ENCODE measurements around the gene VAMP1.
"Not testable (repeated sequence)": the region's sequence is repeated elsewhere in the genome, so short reads cannot be mapped to it uniquely, and the experiment has no call there.

VAMP1 gene

GRCh38 chr12:6469609-6470374, 685 bp downstream of the VAMP1 start:
- DNase-seq (ENCODE audit: low read depth) = no peak

DNA sequence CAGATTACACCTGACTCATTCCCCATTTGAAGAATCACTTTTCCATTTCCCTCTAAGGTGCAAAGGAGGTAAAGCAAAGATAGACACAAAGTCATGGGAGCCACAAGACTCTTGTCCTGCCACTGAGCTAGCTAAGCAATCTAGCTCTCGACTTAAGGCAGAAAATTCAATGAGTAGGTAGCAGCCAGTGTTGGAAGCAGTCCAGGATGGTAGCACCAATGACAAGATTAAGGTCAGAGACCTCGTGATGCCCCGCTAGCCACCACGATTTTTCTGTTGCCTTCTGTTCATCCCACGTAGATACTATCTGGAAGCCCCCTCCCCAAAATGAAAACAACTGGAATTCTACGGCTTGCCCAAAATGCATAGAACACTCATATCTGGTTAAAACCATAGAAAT, 1.4 kb downstream of the VAMP1 start:
- no peak for DNase-seq (ENCODE audit: low read depth)

- no peak for DNase-seq (ENCODE audit: low read depth)
Measured at GRCh38 chr12:6468283-6468575, 2.2 kb downstream of the VAMP1 start.

DNA sequence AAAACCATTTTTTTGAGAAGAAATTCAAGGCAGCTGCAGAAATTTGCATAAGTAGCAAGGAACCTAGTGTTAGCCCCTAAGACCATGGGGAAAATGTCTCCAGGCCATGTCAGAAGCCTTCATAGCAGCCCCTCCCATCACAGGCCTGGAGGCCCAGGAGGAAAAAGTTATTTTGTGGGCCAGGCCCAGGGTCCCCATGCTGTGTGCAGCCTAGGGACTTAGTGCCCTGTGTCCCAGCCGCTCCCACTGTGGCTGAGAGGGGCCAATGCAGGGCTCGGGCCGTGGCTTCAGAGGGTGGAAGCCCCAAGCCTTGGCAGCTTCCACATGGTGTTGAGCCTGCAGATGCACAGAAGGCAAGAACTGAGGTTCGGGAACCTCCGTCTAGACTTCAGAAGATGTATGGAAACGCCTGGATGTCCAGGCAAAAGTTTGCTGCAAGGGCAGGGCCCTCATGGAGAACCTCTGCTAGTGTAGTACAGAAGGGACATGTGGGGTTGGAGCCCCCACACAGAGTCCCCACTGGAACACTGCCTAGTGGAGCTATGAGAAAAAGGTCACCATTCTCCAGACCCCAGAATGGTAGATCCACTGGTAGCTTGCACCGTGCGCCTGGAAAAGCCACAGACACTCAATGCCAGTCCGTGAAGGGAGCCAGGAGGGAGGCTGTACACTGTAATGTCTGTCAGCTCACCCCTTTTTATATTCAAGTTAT, 2.8 kb downstream of the VAMP1 start:
- not testable (repeated sequence) for DNase-seq (ENCODE audit: low read depth)

GRCh38 chr12:6466751-6467150, 3.7 kb downstream of the VAMP1 start:
- not testable (repeated sequence) for DNase-seq (ENCODE audit: low read depth)

GRCh38 chr12:6466184-6466573, 4.3 kb downstream of the VAMP1 start:
- no peak for DNase-seq (ENCODE audit: low read depth)

DNA sequence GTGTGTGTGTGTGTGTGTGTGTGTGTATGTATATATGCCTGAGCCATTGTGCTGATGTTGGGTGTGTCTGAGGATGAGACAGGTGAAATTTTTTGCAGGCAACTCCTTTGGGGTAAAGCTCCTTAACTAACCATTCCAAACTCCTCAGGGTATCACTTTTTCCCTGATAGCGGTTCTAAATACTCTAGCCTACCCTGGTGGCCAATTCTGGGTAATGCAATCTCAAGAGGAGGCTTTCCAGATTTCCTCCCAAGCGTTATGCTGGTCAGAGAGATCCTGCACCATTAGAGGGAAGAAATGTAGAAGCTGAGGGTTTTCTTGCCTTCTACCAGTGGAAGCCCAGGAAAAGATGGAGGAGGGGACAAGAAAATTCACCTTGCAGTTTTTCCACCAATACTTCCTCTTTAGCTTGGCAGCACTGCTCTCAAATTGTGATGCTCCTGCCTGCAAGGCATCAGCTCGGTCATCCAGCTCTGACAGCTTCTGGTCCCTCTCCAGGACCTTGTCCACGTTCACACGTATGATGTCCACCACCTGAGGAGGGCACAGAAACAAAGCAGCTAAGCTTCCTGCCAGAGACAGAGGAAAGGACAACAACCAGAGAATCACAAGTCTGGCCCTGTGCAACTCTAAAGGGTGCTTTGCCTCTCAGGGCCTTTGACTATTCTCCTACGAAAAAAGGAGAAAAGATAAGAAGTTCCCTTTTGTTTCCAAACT, 4.9 kb downstream of the VAMP1 start:
- DNase-seq (ENCODE audit: low read depth) = no peak

- DNase-seq (ENCODE audit: low read depth) = no peak
Measured at GRCh38 chr12:6464531-6464930, 5.9 kb downstream of the VAMP1 start.

- DNase-seq (ENCODE audit: low read depth) = no peak
Measured at GRCh38 chr12:6463858-6464257, 6.6 kb downstream of the VAMP1 start.

- no peak for DNase-seq (ENCODE audit: low read depth)
Measured at GRCh38 chr12:6463216-6463615, 7.3 kb downstream of the VAMP1 start.

DNA sequence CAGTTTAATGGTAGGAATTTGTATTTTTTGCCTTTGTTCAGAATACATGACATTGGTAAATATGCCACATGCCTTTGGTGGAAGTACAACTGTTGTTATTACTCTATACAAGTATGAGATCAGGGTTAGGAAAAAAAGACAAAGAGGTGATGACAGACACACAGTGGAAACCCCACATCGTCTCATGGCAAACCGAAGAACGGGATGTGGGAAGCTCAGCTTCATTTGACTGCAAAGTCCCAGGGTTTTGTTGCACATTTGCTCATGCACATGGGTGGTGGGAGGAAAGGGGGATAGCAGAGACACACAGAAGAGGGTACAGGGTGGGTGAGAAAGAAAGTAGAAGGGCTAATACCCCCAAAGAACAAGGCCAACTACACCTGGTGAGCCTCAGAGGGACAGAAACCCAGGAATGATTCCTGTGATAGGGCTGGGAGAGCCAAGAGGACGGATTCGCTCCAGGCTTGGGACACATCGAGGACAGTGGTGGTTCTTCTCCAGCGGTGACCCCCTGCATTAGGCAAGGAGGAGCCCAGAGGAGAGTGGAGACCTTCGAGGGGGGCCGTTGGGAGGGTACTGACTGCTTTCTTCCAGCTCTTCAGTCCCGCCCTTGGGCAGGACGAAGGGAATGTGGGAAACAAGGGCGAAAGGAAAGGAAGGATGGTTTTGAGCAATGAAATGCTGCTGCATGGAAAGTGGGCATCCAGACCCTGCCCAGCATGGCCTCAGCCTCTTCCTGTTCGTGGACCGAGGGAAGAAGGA, 8.1 kb downstream of the VAMP1 start:
- DNase-seq (ENCODE audit: low read depth) = no peak

DNA sequence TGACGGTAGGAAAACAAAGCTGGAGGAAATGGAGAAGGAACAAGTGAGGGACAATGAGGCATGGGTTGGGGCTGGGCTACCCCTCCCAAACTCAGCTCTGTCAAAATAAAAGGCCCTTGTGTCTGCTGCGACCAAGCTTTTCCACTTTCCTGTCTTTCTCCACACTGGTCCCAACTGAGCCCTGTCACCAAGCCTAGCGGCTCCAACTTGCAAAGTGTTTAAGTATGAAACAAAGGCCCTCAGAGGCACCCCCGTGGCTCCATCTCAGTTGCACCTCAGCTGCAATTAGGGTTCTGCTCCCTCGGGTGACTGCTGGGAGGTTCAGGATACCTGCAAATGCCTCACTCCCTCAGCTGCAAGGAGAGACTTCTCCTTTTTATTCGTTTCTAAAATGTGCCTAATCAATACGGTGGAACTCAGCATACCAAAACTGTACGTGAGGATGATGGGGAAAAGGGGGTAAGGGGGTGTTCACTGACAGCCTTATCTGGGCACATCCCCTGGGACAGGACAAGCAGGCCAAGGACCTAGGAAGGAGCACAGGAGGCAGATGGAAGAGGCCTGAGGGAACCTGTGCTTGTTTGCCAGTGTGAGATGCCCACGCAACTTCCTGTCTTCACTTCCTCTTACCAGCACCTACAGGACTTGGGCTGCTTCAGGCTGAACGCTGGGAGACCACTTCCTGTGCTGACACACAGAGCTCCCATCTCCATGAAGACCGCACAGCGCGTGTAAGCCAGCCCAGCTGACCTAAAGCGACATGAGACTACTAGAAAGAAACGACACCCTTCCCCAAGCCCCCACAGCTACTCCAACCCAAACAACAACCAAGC, 8.9 kb downstream of the VAMP1 start:
- DNase-seq (ENCODE audit: low read depth) = no peak

DNA sequence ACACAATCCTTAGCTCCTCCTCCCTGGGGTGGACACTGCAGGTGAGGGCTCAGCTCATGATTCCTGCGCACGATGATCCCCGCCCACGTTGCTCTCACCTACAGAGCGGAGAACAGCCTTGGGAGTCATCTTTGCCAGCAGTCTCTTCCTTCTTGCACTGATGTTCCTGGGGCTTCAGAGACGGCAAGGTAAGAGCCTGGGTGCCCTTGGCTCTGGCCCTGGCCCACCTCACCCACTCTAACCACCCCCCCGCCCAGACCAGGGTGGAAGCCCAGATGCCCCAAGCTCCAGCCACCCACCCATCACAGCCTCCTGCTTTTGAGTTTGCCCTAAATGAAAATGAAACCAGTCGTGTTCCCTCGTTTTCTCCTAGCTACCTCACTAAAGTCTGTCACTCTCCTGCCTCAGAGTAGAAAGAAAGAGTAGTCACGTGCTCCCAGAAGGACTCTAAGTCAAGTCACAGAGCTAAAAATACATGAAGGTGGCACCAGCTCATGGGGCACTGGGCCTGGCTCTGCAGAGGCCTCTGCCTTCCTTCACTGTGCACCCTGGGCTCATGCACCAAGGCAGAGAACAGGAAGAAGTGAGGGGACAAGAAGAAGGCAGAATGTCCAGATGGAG, 9.6 kb downstream of the VAMP1 start:
- DNase-seq (ENCODE audit: low read depth) = no peak

GRCh38 chr12:6459004-6459337, 11.5 kb downstream of the VAMP1 start:
- DNase-seq (ENCODE audit: low read depth) = no peak

DNA sequence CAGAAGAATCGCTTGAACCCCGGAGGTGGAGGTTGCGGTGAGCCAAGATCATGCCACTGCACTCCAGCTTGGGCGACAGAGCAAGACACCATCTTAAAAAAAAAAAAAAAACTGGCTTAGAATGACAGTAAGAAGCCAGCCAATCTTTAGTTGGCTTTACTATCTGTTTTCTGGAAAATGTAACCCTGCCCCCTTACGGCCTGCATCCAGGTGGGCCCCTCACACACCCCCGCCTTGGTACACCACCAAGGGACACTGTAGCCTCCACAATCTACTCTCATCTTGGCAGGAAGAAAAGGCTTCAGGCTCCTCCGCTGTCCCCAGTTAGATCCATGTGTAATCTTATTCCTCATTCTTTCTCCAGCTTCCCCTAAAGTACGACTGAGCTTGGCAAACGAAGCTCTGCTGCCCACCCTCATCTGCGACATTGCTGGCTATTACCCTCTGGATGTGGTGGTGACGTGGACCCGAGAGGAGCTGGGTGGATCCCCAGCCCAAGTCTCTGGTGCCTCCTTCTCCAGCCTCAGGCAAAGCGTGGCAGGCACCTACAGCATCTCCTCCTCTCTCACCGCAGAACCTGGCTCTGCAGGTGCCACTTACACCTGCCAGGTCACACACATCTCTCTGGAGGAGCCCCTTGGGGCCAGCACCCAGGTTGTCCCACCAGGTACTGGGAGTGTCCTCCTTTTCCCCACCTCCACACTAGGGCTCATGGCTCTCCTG, 12.0 kb downstream of the VAMP1 start:
- DNase-seq (ENCODE audit: low read depth) = no peak

DNA sequence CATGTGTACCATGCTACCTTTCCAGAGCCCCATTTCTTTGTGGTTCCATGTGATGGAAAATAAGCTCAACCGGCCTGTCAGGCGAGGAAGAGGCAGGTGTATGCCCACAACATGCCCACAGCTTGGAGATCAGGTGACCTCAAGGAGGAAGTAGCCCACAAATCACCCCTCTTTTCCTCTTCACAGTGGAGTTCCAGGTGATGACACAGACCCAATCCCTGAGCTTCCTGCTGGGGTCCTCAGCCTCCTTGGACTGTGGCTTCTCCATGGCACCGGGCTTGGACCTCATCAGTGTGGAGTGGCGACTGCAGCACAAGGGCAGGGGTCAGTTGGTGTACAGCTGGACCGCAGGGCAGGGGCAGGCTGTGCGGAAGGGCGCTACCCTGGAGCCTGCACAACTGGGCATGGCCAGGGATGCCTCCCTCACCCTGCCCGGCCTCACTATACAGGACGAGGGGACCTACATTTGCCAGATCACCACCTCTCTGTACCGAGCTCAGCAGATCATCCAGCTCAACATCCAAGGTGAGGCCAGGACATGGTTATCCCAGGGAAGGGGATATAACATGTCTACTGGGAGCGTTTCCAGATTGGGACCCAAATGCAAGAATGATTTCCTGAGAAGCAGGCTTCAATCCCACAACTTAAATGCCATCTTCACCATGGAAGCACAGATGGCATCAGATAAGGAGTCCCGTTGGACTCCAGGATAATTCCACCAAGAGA, 13.1 kb downstream of the VAMP1 start:
- no peak for DNase-seq (ENCODE audit: low read depth)

- no peak for DNase-seq (ENCODE audit: low read depth)
Measured at GRCh38 chr12:6452944-6453630, 17.4 kb downstream of the VAMP1 start.

DNA sequence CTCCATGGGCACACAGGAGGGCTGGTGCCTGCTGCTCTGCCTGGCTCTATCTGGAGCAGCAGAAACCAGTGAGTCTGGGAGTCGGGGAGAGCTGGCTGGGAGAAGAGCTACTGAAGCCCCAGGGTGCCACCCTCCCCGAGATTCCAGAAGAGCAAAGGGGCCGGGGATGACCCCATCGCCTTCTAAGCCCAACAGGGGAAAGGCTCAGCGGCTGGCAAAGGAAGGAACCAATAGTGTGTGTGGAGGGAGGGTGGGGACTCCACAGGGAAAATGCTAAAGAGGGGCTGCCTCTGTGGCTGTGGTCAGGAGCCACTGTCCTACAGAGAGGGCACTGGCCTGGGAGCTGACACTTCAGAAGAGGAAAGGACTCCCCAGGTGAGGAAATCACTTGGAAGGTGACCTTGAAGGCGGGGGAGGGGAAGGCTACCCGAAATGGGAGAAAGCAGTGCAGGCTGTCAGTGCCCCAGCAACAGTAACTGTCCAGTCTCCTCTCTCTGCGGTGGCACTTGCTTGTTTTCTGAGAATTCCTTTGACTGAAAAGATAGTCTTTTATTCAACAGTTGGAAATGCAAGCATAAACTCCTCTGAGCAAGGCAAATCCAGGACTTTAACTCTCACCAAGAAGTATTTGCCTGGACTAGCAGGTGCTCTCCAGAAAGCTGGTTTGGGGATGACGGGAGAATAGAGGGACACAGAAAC, 18.1 kb downstream of the VAMP1 start:
- DNase-seq (ENCODE audit: low read depth) = no peak

Data from HS-5 (cell line).